Measurements from ENCODE around the gene KRT23. TPM values are rescaled to one million over a fixed set of nuclear protein-coding genes. Genes with fewer than 3 reads are reported as not detected.

KRT23 gene
- total and polyA plus RNA-seq, 10 of the 15 experiments (the other 5 are each of a cell fraction or from before 2014, with no cell fraction given) = not detected

DNA sequence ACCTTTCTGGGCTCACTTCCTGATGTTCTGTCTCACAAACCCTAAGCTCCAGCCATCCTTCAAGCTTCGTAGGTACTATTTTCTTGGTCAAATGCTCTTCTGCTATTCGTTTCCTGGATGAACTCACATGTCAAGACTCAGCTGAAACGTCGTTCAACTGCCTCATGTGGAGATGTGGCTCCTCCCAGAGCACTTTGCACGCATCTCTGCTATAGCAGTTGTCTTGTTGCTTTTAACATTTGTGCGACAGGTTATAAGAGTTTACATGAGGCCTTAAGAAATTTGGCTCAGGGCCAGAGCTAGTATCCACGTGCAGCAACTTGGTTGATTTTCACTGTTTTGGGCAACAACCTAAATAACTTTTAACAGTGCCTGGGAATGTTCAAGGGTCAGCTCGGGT, 49.5 kb upstream of the KRT23 start:
- intact Hi-C loops (cut with micrococcal nuclease; ENCODE audit: unreplicated experiment) (no loop called here), in situ Hi-C loops (cut with MboI) (no loop called here)
- H3K4me2 ChIP-seq (ENCODE audit: control insufficient read depth, insufficient read depth) = no peak overlapping the region
- no peak for FAIRE-seq
- H3K27ac ChIP-seq (ENCODE audit: control insufficient read depth, insufficient read depth) = no peak overlapping the region
- ChIA-PET CTCF (interaction anchor here (1.1 kb wide), 1 partner anchor 372 kb away, joined by 3 read pairs; no protein-coding TSS in a partner anchor), RAD21 (ENCODE audit: unreplicated experiment) (interaction anchor here (0.6 kb wide), 1 partner anchor 739 kb away, joined by 3 read pairs; no protein-coding TSS in a partner anchor), POLR2A (interaction anchor here (1.1 kb wide), 1 partner anchor 168 kb away, joined by 3 read pairs; no protein-coding TSS in a partner anchor), SMC1A (ENCODE audit: uncharacterized antibody, unreplicated experiment) (interaction anchor here (0.7 kb wide), 1 partner anchor 281 kb away, joined by 3 read pairs; no protein-coding TSS in a partner anchor)
- H3K4me1 ChIP-seq (ENCODE audit: control insufficient read depth, insufficient read depth, low read length) = no peaks in the 10 kb centered on the region
- H3K9ac ChIP-seq (ENCODE audit: control insufficient read depth, insufficient read depth, low read length) = no peak overlapping the region
- H4K20me1 ChIP-seq (ENCODE audit: control insufficient read depth, insufficient read depth) = no peaks in the 10 kb centered on the region
- H3K4me3 ChIP-seq = no peak overlapping the region
- no peaks in the 10 kb centered on the region for H3K79me2 ChIP-seq (ENCODE audit: control insufficient read depth, insufficient read depth, low read length)
- no peak overlapping the region for H2AFZ ChIP-seq (ENCODE audit: control insufficient read depth, low read depth, low read length)
- no peaks in the 10 kb centered on the region for H3K9me3 ChIP-seq (replicated peaks; ENCODE audit: control insufficient read depth, insufficient read depth, low read length)
- DNase-seq (ENCODE audit: low read depth, low spot score) = no peak
- H3K27me3 ChIP-seq (replicated peaks in 1 of 2; ENCODE audit: control insufficient read depth in 2 of 2, insufficient read depth in 2 of 2, low read length in 1 of 2) = peaks cover 0 to 2% of the 10 kb centered on the region in 2 experiments; a peak in 1 of 4 replicates
- no TSS peak for BruUV-seq (replicated peaks)
- ATAC-seq = no peak
- H3K36me3 ChIP-seq (ENCODE audit: control insufficient read depth in 2 of 2, insufficient read depth in 2 of 2, low read length in 1 of 2) = no peaks in the 10 kb centered on the region
- WGBS (ENCODE audit: insufficient coverage, insufficient replicate concordance, low lambda C conversion rate, missing lambda C conversion rate) = 19% methylated on average over 8 of the region's 8 CpGs
- TF ChIP-seq LARP7 (IDR thresholded peaks at IDR 0.05) (no peak), MXI1 (IDR thresholded peaks at IDR 0.05; ENCODE audit: low read depth, low read length) (no peak), IKZF2 (IDR thresholded peaks at IDR 0.05) (no peak), RELA (IDR thresholded peaks at IDR 0.05; ENCODE audit: borderline replicate concordance, partially characterized antibody) (no peak), SPI1 (IDR thresholded peaks at IDR 0.05; ENCODE audit: borderline replicate concordance, insufficient read depth, low read depth, low read length) (no peak), HDAC6 (IDR thresholded peaks at IDR 0.05; ENCODE audit: unreplicated experiment) (no peak), NR2C2 (IDR thresholded peaks at IDR 0.05; ENCODE audit: borderline replicate concordance, control insufficient read depth, insufficient read length, low read depth) (no peak), EZH2 (IDR thresholded peaks at IDR 0.05; ENCODE audit: borderline replicate concordance, control insufficient read depth, low read depth, low read length) (no peak), TCF3 (IDR thresholded peaks at IDR 0.05; ENCODE audit: borderline replicate concordance, insufficient read depth, low read depth, low read length) (no peak), SIN3A (IDR thresholded peaks at IDR 0.05; ENCODE audit: low read depth, low read length) (no peak), NR2C1 (IDR thresholded peaks at IDR 0.05) (no peak)
- TF ChIP-seq, protein P1, sequence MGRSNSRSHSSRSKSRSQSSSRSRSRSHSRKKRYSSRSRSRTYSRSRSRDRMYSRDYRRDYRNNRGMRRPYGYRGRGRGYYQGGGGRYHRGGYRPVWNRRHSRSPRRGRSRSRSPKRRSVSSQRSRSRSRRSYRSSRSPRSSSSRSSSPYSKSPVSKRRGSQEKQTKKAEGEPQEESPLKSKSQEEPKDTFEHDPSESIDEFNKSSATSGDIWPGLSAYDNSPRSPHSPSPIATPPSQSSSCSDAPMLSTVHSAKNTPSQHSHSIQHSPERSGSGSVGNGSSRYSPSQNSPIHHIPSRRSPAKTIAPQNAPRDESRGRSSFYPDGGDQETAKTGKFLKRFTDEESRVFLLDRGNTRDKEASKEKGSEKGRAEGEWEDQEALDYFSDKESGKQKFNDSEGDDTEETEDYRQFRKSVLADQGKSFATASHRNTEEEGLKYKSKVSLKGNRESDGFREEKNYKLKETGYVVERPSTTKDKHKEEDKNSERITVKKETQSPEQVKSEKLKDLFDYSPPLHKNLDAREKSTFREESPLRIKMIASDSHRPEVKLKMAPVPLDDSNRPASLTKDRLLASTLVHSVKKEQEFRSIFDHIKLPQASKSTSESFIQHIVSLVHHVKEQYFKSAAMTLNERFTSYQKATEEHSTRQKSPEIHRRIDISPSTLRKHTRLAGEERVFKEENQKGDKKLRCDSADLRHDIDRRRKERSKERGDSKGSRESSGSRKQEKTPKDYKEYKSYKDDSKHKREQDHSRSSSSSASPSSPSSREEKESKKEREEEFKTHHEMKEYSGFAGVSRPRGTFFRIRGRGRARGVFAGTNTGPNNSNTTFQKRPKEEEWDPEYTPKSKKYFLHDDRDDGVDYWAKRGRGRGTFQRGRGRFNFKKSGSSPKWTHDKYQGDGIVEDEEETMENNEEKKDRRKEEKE (IDR thresholded peaks at IDR 0.05) = no peak
- TF ChIP-seq, protein P2, sequence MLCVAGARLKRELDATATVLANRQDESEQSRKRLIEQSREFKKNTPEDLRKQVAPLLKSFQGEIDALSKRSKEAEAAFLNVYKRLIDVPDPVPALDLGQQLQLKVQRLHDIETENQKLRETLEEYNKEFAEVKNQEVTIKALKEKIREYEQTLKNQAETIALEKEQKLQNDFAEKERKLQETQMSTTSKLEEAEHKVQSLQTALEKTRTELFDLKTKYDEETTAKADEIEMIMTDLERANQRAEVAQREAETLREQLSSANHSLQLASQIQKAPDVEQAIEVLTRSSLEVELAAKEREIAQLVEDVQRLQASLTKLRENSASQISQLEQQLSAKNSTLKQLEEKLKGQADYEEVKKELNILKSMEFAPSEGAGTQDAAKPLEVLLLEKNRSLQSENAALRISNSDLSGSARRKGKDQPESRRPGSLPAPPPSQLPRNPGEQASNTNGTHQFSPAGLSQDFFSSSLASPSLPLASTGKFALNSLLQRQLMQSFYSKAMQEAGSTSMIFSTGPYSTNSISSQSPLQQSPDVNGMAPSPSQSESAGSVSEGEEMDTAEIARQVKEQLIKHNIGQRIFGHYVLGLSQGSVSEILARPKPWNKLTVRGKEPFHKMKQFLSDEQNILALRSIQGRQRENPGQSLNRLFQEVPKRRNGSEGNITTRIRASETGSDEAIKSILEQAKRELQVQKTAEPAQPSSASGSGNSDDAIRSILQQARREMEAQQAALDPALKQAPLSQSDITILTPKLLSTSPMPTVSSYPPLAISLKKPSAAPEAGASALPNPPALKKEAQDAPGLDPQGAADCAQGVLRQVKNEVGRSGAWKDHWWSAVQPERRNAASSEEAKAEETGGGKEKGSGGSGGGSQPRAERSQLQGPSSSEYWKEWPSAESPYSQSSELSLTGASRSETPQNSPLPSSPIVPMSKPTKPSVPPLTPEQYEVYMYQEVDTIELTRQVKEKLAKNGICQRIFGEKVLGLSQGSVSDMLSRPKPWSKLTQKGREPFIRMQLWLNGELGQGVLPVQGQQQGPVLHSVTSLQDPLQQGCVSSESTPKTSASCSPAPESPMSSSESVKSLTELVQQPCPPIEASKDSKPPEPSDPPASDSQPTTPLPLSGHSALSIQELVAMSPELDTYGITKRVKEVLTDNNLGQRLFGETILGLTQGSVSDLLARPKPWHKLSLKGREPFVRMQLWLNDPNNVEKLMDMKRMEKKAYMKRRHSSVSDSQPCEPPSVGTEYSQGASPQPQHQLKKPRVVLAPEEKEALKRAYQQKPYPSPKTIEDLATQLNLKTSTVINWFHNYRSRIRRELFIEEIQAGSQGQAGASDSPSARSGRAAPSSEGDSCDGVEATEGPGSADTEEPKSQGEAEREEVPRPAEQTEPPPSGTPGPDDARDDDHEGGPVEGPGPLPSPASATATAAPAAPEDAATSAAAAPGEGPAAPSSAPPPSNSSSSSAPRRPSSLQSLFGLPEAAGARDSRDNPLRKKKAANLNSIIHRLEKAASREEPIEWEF (IDR thresholded peaks at IDR 0.05; ENCODE audit: insufficient replicate concordance, low read depth, low read length) = no peak
- TF ChIP-seq, protein P3, sequence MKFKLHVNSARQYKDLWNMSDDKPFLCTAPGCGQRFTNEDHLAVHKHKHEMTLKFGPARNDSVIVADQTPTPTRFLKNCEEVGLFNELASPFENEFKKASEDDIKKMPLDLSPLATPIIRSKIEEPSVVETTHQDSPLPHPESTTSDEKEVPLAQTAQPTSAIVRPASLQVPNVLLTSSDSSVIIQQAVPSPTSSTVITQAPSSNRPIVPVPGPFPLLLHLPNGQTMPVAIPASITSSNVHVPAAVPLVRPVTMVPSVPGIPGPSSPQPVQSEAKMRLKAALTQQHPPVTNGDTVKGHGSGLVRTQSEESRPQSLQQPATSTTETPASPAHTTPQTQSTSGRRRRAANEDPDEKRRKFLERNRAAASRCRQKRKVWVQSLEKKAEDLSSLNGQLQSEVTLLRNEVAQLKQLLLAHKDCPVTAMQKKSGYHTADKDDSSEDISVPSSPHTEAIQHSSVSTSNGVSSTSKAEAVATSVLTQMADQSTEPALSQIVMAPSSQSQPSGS (IDR thresholded peaks at IDR 0.05; ENCODE audit: low read length) = no peak

All from GM12878 (cell line).